Fibroblast of skin of right biceps (primary cell): ENCODE measurements around the gene PCSK6.

Experiments
- DNase-seq: peaks from one replicate; pipeline ENCODE4 v3.0.0-alpha.2; 2013

The PCSK6 gene

DNA sequence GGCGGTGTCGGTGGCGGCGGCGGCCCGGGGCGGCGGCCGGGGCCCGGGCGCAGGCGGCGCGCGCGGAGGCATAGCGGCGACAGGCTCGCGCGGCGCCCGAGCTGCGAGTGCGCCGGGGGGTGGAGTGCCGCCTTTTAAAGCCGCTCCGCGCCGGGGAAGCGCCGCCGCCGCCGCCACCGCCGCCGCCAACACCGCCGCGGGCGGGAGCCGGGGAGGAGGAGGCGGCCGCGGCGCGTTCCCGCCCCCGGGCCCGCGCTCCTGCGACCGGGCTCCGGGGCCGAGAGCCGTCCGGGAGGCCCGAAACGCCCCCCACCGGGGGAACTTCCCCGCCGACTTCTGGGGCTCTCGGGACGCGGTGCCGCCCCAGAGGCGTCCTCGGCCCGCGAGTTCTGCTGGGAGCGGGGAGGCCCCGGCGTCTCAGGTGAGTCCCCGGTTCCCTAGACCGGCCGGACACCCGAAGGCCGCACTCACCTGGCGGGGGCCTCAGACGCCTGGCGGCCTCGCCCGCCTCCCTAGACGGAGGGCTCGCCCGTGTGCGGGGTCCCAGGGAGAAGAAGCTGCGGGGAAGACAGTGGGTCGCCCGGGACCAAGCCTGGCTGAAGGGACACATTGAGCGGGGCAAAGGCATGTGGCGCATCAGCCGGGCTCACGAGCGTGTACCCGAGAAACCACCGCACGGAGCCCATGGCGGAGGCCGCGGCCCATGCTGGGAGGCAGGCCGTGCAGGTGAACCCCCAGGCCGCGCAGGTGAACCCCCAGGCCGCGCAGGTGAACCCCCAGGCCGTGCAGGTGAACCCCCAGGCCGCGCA, at the start of gene PCSK6:
Gene PCSK6 (minus strand): TSS at position 109 of the 809 bp plus-strand sequence. CDS start 37 bp downstream, at position 72.
- peak; percentile 36 for DNase-seq

DNA sequence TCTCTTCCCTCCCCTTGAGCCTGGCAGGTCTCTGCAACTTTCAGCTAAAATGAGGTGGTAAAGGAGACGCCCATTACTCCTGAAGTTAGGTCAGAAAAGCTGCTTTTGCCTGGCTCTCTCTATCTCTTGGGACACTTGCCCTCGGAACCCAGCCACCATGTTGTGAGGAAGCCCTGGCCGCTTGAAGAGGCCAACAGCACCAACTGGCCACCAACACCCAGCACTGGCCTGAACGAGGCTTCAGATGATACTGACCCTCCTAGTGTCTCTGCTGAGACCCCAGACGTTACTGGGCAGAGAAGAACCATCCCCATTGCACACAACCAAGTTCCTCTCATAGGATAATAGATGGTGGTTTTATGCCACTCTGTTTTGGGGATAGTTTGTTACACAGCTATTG, 49.5 kb upstream of the PCSK6 start:
- DNase-seq: no peak

DNA sequence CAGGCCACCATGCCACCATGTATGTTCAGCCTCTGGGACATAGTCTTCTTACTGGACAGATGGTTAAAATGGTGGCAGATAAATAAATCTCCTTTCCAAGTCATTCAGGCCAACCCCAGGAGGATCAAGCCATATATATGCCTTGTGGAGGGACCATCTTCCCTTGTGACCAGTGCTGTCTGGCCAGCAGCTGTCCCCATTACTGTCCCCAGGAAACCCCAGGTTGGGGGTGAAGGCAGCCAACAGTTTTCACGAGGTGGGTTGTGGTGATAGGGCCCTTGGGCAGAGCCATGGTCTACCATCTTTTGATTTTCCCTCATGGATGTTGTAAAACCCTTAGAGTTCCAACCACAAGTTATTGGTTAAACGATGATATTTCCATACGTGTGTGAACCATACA, 48.7 kb upstream of the PCSK6 start:
- DNase-seq: no peak

DNA sequence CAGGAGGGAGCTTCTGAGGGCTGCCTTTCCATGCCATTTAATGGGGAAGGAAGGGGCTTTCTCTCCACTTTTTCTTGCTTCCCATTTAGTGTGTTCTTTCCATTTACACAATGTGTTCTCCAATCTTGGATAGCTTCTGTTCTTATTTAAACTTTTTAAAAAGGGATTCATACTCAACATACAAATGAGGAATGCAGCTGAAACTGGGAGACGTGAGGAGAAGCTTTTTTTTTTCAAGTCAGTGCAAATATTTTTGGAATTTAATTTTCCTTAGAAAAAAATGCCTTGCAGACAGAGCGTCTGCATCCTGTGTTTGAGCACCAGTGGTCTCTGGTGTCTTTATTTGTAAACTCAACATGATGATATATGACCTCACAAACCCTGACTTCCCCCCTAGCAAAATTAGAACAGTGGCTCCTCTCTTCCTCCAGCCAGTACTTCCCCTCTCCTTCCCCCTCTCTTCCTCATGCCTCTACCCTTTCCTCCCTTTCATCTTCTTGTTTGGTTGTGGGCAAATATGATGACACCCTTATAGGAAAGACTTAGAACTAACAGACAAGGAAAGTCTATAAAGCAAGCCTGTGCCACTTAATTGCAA, 48.1 kb upstream of the PCSK6 start:
- DNase-seq: peak; percentile 32

DNA sequence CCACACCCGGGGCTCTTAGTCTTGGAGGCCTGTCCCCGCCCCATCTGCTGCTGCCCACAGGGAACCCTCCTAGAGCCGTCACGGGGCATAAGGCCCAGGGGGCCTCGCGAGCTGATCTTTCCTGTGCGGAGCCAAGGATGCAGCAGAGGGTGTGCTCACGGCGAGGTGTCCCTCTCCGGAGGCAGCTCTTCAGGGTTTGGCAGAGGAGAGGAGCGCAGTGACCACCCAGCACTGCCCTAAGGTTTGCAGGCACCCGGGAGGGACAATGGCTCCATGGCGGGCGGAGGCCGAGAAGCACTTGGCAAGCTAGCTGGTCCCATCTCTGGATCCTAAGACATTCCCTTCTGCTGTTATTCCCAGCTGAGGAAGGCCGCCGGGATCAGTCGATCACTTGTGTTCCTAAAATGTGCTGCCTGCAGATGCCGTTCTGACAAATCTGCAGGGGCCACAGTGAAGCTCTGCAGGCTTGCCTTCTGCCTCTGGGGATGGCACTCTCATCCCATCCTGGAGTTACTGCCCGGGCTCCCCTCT, 47.4 kb upstream of the PCSK6 start:
- no peak for DNase-seq

DNA sequence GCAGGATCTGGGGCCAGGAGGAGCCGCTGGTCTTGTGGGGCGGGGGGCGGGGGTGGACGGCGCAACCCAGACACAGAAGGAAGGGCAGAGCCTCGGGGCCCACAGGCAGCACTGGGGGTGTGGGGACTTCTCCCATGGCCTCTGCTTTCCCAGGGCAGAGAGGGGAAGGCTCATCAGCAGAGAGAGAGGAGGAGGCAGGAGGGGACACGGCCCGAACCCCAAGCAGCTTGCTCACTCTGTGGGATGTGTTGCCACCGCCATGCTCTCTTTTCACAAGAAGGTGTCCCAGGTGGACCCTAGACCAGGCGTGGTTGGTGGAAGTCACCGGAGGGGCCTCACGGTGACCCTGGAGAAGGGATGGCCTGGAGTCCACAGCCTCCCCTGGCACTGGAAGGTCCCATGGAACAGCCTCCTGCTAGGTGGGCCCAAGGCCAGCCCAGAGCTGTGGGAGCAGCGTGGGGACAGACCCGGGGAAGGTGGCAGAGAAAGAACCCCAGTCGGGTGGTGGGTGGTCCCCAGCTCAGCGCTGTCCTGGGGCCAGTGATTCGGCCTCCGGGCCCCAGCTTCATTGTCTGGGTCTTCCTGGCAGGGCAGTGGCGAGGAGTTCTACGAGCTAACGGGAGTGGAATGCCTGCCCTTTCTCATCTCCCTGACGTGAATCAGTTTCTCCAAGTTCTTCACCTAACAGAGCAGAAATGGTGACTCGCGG, 46.8 kb upstream of the PCSK6 start:
- DNase-seq: no peak

DNA sequence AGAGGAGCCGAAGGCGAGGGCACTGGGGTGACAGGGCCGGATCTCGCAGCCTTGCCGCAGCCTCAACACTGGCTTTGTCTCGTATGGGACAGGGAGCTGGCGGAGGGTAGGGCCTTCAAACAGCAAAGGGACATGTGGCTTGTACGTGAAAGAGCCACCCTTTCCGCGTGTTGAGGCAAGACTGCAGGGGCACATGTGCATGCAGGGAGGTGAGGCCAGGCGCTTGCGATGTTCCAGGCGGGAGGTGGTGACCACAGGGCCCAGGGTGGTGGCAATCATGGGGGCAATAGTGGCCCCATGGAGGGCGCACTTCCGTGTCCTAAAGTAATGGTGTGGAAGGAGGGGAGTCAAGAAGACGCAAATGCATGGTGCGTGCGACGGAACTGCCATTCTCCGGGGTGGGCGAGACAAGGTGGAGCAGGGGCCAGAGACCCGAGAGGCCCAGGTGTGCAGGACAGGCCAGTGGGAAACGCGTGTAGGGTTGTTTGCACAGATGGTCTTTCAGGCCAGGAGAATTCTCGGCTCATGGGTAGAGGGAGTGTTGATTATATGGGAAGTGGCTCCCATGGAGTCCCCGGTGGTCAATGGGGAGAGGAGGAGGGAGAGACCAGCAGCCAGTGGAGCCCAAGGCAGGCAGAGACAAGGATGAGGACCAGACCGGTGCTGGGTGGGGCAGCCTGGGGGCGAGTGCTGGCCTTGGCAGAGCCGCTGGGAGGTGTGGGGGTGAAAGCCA, 45.8 kb upstream of the PCSK6 start:
- no peak for DNase-seq

DNA sequence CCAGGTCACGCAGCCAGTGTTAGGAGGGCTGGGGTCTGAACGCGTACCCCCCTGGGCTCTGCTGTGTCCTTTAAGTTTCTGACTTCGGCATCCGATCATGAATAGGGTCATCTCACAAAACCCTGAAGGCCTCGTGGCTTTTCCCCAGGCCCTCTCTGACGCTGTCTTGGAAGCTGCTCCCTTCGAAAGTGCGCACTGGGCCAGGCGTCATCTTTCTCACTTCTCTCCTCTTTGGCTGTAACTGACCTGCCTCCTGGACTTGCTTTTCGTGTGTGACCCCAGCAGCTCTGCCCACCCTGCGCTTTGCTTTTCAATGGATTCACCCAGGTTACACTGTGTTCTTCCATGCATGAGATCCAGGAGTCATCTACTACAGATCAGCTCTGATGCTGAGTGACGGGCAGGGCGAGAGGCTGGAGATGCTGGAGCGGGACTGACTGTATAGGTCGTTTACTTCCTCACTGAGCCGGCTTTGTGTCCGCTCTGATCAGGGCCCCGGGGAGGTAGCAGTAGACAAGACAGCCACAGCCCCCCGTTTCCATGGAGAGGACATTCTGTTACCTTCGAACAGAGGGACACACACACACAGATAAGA, 45.0 kb upstream of the PCSK6 start:
- no peak for DNase-seq

DNA sequence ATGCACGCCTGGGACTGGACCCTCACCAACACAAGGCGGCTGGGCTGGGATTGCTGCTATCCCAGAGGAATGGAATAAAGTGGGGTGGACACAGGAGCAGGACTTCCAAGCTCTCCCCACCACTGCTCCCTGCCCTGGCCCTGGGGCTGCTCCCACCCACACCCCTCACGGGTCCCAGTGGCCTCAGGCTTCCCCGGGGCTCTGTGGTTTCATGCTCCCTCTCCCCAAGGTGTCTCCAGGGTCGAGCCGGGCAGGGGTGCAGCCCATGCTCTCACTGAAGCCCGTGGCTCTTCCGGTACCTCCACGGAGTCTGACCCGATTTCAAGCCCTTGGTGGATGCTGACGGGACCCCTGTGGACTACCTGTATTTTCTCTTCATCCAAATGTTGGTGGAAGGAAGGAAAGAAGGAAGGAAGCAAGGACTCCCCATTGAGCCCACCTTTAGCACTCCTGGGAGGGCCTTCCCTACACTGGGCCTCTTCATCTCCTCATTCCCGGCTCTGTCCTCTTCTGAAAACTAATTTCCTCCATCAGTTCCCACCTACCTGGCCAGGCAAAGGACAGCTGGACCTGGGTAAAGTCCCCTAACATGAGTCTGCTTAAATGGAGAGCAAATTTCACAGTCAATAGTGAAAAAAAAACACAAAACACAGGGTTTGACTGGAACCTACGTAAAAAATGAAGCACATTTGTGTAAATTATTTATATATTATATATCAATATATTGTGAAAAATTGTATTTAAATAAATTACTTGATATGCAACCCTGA, 44.0 kb upstream of the PCSK6 start:
- no peak for DNase-seq

DNA sequence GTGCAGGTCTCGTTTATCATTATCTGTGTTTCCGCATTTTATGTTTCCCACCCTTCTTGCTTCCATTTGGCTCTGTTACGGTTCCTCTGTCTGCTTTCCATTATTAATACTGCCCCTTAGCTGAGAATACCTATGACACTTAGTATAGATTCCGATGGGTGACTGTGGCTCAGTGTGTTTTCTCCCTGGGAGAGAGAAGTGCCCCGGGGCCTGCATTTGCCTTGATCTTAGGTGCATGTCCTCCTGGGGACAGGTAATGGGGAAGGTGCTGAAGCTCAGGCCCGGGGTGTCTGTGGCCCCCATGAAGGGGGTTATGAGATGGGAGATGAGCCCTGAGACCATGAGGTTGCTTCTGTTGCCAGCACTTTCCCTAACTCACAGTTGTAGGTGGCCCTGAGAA, 43.4 kb upstream of the PCSK6 start:
- no peak for DNase-seq

DNA sequence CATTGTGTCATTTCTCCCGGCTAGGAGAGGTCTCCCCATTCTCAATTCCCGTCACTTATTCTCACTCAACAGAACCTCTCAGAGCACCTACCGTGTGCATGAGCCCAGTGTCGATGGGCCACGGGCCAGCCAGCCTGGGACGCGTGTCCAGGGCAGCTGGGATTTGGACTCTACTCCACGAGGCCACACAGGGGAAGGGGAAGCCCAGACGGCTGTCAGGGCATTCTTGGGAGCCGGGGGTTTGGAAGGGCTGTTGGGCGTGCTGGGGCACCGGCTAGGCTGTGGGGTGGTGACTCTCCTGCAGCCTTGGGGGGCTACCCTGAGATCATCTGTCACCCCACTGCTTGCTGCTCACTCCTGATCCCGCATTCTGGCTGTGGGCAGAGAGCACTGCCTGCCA, 41.7 kb upstream of the PCSK6 start:
- no peak for DNase-seq

DNA sequence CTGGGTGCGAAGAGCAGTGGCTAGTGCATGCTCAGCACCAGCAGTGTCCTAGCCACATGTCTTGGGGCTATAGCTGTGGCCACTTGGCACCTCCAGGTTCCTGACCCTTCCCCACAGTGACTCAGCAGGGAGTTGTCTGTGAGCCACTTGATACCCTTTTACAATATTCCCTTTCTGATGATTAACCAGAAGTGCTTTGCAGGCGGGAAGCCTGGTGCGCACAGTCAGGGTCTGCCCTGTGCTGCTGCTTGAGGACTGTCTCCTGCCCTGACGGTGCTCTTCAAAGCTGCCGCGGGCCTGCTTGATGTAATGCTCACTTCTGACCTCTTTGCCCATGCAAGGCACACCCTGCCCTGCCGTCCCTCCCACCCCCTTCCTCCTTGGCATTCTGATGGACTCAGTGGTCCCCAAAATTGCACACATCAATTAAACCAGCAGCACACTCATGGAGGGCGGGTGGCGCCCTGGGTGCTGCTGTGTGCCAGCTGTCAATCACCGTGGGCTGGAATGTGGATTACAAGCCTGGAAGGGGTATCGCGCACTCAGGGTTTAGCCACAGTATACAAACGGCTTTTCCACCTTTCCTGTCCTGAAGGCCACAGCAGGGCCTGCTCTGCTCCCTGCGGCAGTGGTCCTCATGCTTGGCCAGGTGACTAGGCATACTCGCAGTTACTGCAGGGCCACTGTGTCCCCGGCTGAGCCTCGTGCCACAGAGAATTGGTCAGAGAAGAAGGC, 40.9 kb upstream of the PCSK6 start:
- DNase-seq: no peak

DNA sequence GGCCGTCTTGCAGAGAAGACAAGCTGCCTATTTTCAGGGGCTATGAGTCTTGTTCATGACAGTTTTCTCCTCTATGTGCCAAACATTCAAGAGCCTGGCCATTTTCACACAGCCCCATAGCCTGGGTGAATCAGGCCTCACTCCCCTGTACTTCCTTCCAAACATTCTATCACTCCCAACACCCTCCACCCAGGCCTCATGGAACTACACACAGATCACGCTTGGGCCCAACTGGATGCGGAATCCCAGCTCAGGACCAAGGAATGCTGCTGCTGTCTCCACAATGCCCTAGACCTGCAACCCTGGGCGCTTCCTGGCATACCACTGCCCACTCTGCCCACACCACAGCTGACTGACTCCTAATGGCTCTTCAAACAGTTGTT, 39.4 kb upstream of the PCSK6 start:
- no peak for DNase-seq

DNA sequence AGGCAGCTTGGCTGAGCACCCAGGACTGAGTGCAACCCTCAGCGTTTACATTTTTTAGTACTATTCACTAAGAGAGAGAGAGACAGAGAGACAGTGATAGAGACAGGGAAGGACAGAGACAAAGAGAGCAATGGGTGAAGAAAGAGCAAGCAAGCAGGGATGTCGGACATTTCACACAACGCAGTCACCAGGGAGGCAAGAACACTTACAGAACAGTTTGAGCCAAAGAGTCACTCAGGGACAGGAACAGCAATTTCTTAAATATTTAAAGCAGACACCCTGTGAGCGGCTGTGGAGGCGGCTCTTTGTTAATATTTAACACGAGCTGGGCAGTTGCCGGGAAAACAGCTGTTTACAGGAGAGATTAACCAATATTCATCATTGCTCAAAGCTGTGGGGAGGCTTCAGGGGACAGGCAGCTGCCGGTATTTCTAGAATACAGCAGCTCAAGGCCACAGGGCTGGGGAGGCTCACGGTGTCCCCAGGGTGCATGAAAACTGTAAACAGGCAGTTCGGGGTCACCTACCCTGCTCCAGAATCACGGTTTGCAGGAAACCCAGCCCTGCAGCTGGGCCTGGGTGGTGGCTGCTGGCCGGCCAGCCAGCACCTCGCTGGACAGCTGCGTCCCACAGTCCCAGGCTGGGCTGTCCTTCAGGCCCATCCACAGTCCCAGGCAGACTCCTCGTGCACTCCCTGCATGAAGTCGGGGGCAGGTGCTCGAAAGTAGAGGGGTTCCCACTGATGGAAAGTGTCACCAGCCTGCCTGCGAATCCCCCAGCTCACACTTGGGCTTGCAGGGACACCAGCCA, 38.8 kb upstream of the PCSK6 start:
- DNase-seq: no peak

DNA sequence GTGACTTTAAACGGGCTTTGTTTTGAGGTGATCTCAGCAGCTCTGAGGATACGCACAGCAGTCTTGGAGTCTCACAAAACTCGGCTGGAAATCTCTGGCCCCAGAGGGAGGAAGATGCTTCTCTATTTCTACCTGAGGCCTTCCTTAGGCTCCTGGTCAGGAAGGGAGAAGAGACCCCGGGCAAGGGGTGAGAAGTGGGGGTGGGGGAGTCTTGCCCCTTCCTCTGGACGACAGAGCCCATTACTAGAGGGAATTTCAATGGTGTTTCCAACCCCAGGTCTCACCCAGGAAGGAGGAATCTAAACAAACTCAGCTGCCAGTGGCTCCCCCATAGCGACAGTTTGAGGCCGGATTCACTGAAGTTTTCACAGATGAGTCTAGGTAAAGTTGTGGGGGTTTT, 37.4 kb upstream of the PCSK6 start:
- no peak for DNase-seq

DNA sequence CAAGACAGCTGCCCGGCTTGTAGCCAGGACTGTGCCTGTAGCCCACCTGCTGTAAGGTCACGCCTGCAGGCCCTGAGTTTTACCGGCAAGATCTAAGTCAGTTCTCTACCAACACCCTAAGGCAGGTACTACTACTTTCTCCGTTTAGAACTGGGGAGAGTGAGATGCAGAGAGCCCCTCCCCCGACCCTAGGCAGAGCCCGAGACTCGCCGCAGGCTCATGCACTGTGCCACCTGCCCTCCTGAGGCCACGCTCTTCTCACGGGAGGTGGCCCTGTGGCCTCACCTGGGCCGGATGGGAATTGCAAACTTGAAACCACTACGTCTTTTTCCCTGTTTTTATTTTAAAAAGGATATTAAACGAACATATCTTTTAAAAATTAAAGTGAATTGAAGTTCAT, 36.9 kb upstream of the PCSK6 start:
- DNase-seq: no peak

DNA sequence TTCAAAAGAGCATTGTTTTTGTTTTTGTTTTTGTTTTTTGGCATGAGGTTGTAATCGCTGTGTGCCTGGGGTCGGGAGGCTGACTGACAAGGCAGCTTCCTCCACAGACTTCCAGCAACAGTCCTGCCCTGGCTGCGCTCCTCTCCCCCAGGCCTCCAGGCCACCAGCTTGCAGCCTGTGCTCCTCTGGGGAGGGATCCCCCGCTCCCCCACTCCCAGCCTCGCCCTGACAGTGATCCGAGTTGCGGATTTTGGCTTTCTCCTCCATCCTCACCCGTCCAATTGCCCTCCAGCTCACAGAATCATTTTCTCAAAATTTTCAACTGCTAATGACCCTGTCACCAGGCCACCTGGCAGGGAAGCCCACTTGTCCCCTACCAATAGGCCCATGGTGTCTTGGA, 36.5 kb upstream of the PCSK6 start:
- no peak for DNase-seq

DNA sequence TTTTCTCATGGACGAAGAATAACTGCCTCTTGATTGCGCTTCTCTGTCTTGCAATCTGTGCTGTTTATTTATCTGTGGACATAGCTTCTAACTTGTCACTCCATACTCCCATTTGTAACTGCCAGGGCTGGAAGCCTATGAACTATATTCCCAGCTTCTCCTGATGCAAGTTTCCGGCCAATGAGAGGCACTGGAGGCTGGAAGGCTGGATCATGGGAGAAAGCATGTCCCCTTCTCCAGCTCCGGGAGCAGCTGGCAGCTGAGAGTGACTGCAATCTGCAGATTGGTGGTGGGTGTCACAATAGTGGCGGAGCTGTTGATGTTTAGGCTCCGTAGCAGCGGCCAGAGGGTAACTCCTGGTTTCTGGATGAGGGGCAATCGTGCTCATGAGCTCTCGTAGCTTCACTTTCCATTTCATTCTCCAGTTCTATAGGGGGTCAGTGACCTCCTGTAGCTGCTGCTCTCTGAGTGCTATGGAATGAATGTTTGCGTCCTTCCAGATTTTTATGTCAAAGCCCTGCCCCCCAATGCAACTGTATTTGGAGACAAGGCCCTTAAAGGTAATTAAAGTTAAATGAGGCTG, 35.7 kb upstream of the PCSK6 start:
- DNase-seq: no peak

DNA sequence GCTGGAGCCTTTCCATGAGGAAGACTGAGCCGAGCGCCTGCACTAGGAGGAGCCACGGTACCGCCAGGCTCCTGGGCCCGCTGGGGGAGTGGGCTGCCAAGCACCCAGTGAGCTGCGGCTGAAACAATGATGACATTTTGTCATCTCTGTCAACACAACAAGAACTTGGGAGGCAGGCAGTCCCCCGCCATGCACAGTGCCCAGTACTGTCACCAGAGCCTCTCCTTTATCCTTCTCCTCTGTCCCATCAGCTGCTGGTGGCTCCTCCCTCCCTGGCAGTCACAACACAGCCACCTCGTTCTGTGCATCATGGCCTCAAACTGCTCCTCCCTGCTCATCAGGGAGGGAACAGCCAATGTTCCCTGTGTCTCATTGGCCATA, 34.0 kb upstream of the PCSK6 start:
- DNase-seq: no peak
